Measurements from ENCODE around the gene BAIAP3.

The BAIAP3 gene

GRCh38 chr16:1335211-1335971 lies 1.9 kb downstream of the BAIAP3 start:
- DNase-seq, result no peak

- no peak for DNase-seq
Measured at GRCh38 chr16:1335996-1336395, 2.6 kb downstream of the BAIAP3 start.

- DNase-seq, result no peak
Measured at GRCh38 chr16:1336619-1337018, 3.2 kb downstream of the BAIAP3 start.

GRCh38 chr16:1337486-1337885 lies 4.0 kb downstream of the BAIAP3 start:
- no peak for DNase-seq

- DNase-seq, result no peak
Measured at GRCh38 chr16:1338119-1338730, 4.8 kb downstream of the BAIAP3 start.

- DNase-seq, result no peak
Measured at GRCh38 chr16:1338855-1339675, 5.6 kb downstream of the BAIAP3 start.

- DNase-seq, result no peak
Measured at GRCh38 chr16:1340730-1341494, 7.5 kb downstream of the BAIAP3 start.

- DNase-seq, result no peak
Measured at GRCh38 chr16:1341495-1342420, 8.3 kb downstream of the BAIAP3 start.

GRCh38 chr16:1342526-1343427 lies 9.3 kb downstream of the BAIAP3 start:
- DNase-seq, result peak; percentile 94 to 95

- no peak for DNase-seq
Measured at GRCh38 chr16:1343428-1344242, 10.2 kb downstream of the BAIAP3 start.

- DNase-seq, result no peak
Measured at GRCh38 chr16:1344499-1344898, 11.1 kb downstream of the BAIAP3 start.

GRCh38 chr16:1345087-1345486 lies 11.6 kb downstream of the BAIAP3 start:
- no peak for DNase-seq

GRCh38 chr16:1345651-1346421 lies 12.4 kb downstream of the BAIAP3 start:
- DNase-seq, result no peak

GRCh38 chr16:1346422-1347285 lies 13.2 kb downstream of the BAIAP3 start:
- no peak for DNase-seq

GRCh38 chr16:1347286-1347855 lies 13.9 kb downstream of the BAIAP3 start:
- no peak for DNase-seq

- DNase-seq, result no peak
Measured at GRCh38 chr16:1347962-1348361, 14.5 kb downstream of the BAIAP3 start.

GRCh38 chr16:1348441-1348840 lies 15.0 kb downstream of the BAIAP3 start:
- DNase-seq, result no peak

- DNase-seq, result no peak
Measured at GRCh38 chr16:1348926-1349325, 15.5 kb downstream of the BAIAP3 start.
